ENCODE measurements around the gene LAGE3. TPM values are rescaled to one million over a fixed set of nuclear protein-coding genes. Genes with fewer than 3 reads are reported as not detected.

The LAGE3 gene
- total and polyA plus RNA-seq, 2 of the 8 experiments (the other 6 are each of a cell fraction or from before 2014, with no cell fraction given): 44.5 to 102 TPM

DNA sequence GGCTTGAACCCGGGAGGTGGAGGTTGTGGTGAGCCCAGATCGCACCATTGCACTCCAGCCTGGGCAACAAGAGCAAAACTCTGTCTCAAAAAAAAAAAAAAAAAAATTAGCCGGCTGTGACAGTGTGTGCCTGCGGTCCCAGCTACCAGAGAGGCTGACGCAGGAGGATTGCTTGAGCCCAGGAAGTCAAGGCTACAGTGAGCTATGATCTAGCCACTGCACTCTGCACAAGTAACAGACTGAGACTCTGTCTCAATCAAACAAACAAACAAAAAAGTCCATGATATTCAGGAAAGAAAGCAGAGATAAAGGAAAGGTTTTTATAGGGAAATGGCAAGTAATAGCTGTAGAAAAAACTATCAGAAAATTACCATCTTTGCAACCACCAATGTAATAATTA is 2.1 kb upstream of the LAGE3 start:
- ChIA-PET POLR2A (ENCODE audit: partially characterized antibody) (interaction anchor here (1.2 kb wide), 1 partner anchor 9 kb away, joined by 7 read pairs; the partner anchor contains the start of gene SLC10A3), CTCF (ENCODE audit: partially characterized antibody) (interaction anchor here (0.8 kb wide), 1 partner anchor 108 kb away, joined by 3 read pairs; no protein-coding TSS in a partner anchor)
- FAIRE-seq: no peak
- Histone ChIP-seq H2BK5ac (ENCODE audit: low read depth, low read length) (no peak overlapping the region), H4K8ac (ENCODE audit: extremely low read depth, insufficient read depth, low read length) (no peak overlapping the region), H2BK12ac (ENCODE audit: low read depth, low read length) (no peak overlapping the region), H3K4me2 (ENCODE audit: insufficient read depth in 1 of 2, low read depth in 2 of 2, low read length in 2 of 2) (no peak overlapping the region), H2BK120ac (replicated peaks; ENCODE audit: low read depth, low read length) (no peak overlapping the region), H3K18ac (ENCODE audit: extremely low read depth, low read length) (no peak overlapping the region), H3K79me2 (ENCODE audit: control insufficient read depth in 1 of 2, insufficient read depth in 2 of 2, low read length in 2 of 2) (no peaks in the 10 kb centered on the region), H2BK15ac (ENCODE audit: low read length) (no peak overlapping the region), H3K27ac (ENCODE audit: low read depth, low read length) (no peak overlapping the region), H3K56ac (replicated peaks; ENCODE audit: insufficient read length, low read depth, low read length) (no peak overlapping the region), H3K23ac (ENCODE audit: insufficient read length) (no peak overlapping the region), H2AK5ac (ENCODE audit: low read depth, low read length) (no peak overlapping the region), H3K14ac (ENCODE audit: insufficient read length) (no peak overlapping the region), H2AFZ (ENCODE audit: low read length) (no peak overlapping the region), H3K4me1 (replicated peaks in 1 of 4; ENCODE audit: control insufficient read depth in 3 of 4, insufficient read depth in 4 of 4, low read length in 3 of 4) (peaks cover 0 to 6% (median 2%) of the 10 kb centered on the region in 4 experiments; a peak in 4 of 7 replicates), H3K9ac (replicated peaks in 1 of 4; ENCODE audit: extremely low read depth in 1 of 4, low read depth in 3 of 4, low read length in 3 of 4) (no peak overlapping the region), H4K20me1 (replicated peaks in 1 of 2; ENCODE audit: control insufficient read depth in 1 of 2, insufficient read depth in 2 of 2, low read length in 2 of 2) (peaks cover 0 to 2% of the 10 kb centered on the region in 2 experiments), H3K36me3 (ENCODE audit: control insufficient read depth in 2 of 4, insufficient read depth in 4 of 4, low read length in 3 of 4) (peaks cover 0 to 13% (median 0%) of the 10 kb centered on the region in 4 experiments; a peak in 2 of 8 replicates), H3K4ac (replicated peaks; ENCODE audit: insufficient read length, low read depth, low read length) (no peak overlapping the region), H2BK20ac (ENCODE audit: low read length) (no peak overlapping the region), H4K5ac (ENCODE audit: insufficient read length, low read depth, low read length) (no peak overlapping the region), H3K9me3 (ENCODE audit: insufficient read depth in 2 of 2, low read depth in 1 of 2, low read length in 1 of 2) (no peaks in the 10 kb centered on the region), H3K27me3 (replicated peaks in 1 of 4; ENCODE audit: control insufficient read depth in 3 of 4, extremely low read depth in 1 of 4, insufficient read depth in 3 of 4, low read length in 3 of 4) (no peaks in the 10 kb centered on the region), H4K91ac (replicated peaks; ENCODE audit: insufficient read length, low read length) (no peak overlapping the region), H3K79me1 (ENCODE audit: low read depth, low read length) (no peaks in the 10 kb centered on the region), H3K23me2 (ENCODE audit: low read depth, low read length) (0 out of 2 replicates have a peak, but pooled peaks cover 3% of the 10 kb centered on the region), H3K4me3 (ENCODE audit: extremely low read depth in 1 of 4, insufficient read depth in 2 of 4, low read depth in 3 of 4, low read length in 4 of 4) (no peak overlapping the region)
- DNase-seq (ENCODE audit: low read depth in 1 of 2, low spot score in 2 of 2): no peak
- TF ChIP-seq MAX (IDR thresholded peaks at IDR 0.05) (no peak), SP1 (IDR thresholded peaks at IDR 0.05; ENCODE audit: low read depth, low read length) (no peak), MAFK (IDR thresholded peaks at IDR 0.05; ENCODE audit: low read depth, low read length) (no peak), TAF7 (optimal IDR thresholded peaks at IDR 0.05; ENCODE audit: borderline replicate concordance, low read depth, low read length) (no peak)
- WGBS, 2 experiments (ENCODE audit: extremely low coverage in 1 of 2, insufficient coverage in 1 of 2, insufficient read length in 1 of 2, insufficient replicate concordance in 2 of 2, low coverage in 1 of 2, low lambda C conversion rate in 2 of 2, missing lambda C conversion rate in 1 of 2): 100% methylated on average over 2 of the region's 5 CpGs; no CpG with 5 or more reads in 1 of the 2 experiments
